Measurements from ENCODE around the gene GALNT10.

Gene GALNT10

DNA sequence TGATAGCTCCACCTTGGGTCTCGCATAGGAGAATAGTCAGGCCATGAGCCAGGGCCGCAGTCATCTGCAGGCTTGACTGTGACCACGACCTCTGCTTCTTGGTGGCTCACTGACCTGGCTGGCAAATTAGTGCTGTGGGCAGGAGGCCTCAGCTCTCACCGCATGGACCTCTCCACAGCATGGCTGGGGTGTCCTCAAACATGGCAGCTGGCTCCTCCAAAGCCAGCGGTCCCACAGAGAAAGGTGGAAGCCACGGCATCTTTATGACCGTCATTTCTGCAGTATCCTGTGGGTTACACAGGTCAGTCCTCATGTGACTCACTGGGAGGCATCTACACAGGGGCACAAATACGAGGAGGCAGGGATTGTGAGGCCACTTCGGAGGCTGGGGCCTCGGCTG, 212.1 kb downstream of the GALNT10 start:
- Histone ChIP-seq H3K4me3 (ENCODE audit: low read length) (no peak overlapping the region), H3K36me3 (ENCODE audit: control insufficient read depth, low read length) (no peaks in the 10 kb centered on the region), H3K9me3 (ENCODE audit: control insufficient read depth, insufficient read depth, low read length) (no peaks in the 10 kb centered on the region)

GRCh38 chr5:154403234-154403633, 212.7 kb downstream of the GALNT10 start:
- no peaks in the 10 kb centered on the region for H3K9me3 ChIP-seq (ENCODE audit: control insufficient read depth, insufficient read depth, low read length)
- H3K79me2 ChIP-seq (ENCODE audit: control insufficient read depth, low read length), result no peaks in the 10 kb centered on the region
- 0 out of 2 replicates have a peak, but pooled peaks cover 3% of the 10 kb centered on the region for H3K27me3 ChIP-seq (ENCODE audit: control insufficient read depth, low read length)
- TF ChIP-seq CTCF (IDR thresholded peaks at IDR 0.05; ENCODE audit: low read depth, low read length, poor library complexity, severe bottlenecking) (no peak), EZH2phosphoT487 (IDR thresholded peaks at IDR 0.05; ENCODE audit: borderline replicate concordance, low read length) (no peak)
- H3K4me2 ChIP-seq (ENCODE audit: low read length), result no peak overlapping the region
- no peak overlapping the region for H3K4me3 ChIP-seq (ENCODE audit: low read length)
- H3K27ac ChIP-seq (ENCODE audit: low read depth, low read length), result no peak overlapping the region
- H3K9me2 ChIP-seq (replicated peaks; ENCODE audit: control insufficient read depth, low read length), result no peaks in the 10 kb centered on the region
- peaks cover 6% of the 10 kb centered on the region for H3K4me1 ChIP-seq (ENCODE audit: control insufficient read depth, low read length)
- no peaks in the 10 kb centered on the region for H3F3A ChIP-seq (ENCODE audit: control insufficient read depth, insufficient read depth)
- no peaks in the 10 kb centered on the region for H4K20me1 ChIP-seq (ENCODE audit: control insufficient read depth, insufficient read depth, low read depth, low read length)
- H3K36me3 ChIP-seq (ENCODE audit: control insufficient read depth, low read length), result no peaks in the 10 kb centered on the region

More for the DNA sequence above, 212.1 kb downstream of the GALNT10 start:
- Histone ChIP-seq H3K4me1 (ENCODE audit: control insufficient read depth, low read length) (peaks cover 6% of the 10 kb centered on the region), H3F3A (ENCODE audit: control insufficient read depth, insufficient read depth) (no peaks in the 10 kb centered on the region), H3K27ac (ENCODE audit: low read depth, low read length) (no peak overlapping the region), H3K4me2 (ENCODE audit: low read length) (no peak overlapping the region), H3K27me3 (ENCODE audit: control insufficient read depth, low read length) (0 out of 2 replicates have a peak, but pooled peaks cover 3% of the 10 kb centered on the region), H4K20me1 (ENCODE audit: control insufficient read depth, insufficient read depth, low read depth, low read length) (no peaks in the 10 kb centered on the region), H3K79me2 (ENCODE audit: control insufficient read depth, low read length) (no peaks in the 10 kb centered on the region), H3K9me2 (replicated peaks; ENCODE audit: control insufficient read depth, low read length) (no peaks in the 10 kb centered on the region)
- TF ChIP-seq EZH2phosphoT487 (IDR thresholded peaks at IDR 0.05; ENCODE audit: borderline replicate concordance, low read length), result no peak
- no peak for TF ChIP-seq CTCF (IDR thresholded peaks at IDR 0.05; ENCODE audit: low read depth, low read length, poor library complexity, severe bottlenecking)

DNA sequence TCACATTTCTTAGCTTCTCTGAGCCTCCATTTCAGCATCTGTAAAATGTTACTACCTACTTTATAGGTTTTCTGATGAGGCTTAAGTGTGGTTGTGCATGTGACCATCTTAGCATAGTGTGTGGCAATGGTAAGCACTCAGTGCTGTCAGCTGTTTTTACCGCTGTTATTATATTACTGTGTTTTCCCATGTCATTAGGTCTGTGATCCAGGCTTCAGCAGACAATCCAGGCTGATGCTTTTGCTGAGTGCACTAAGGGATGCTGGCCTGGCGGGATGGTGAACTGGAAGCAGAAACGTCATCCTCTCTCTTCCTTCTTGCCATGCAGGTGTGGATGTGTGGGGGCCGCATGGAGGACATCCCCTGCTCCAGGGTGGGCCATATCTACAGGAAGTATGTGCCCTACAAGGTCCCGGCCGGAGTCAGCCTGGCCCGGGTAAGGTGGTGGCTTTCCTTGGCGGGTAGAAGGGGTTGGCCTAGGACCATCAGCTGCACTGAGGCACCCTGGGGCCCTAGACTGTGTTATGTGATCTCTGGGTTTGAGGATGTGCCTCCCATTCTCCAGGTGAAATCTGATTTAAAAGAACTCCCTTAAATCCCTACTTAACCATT, 213.3 kb downstream of the GALNT10 start:
- no peaks in the 10 kb centered on the region for H3F3A ChIP-seq (ENCODE audit: control insufficient read depth, insufficient read depth)
- 0 out of 2 replicates have a peak, but pooled peaks cover 3% of the 10 kb centered on the region for H3K27me3 ChIP-seq (ENCODE audit: control insufficient read depth, low read length)
- H3K36me3 ChIP-seq (ENCODE audit: control insufficient read depth, low read length), result no peaks in the 10 kb centered on the region
- H3K9me2 ChIP-seq (replicated peaks; ENCODE audit: control insufficient read depth, low read length), result no peaks in the 10 kb centered on the region
- H4K20me1 ChIP-seq (ENCODE audit: control insufficient read depth, insufficient read depth, low read depth, low read length), result no peaks in the 10 kb centered on the region
- H3K4me1 ChIP-seq (ENCODE audit: control insufficient read depth, low read length), result peaks cover 6% of the 10 kb centered on the region
- TF ChIP-seq EZH2phosphoT487 (IDR thresholded peaks at IDR 0.05; ENCODE audit: borderline replicate concordance, low read length), result no peak
- no peak for TF ChIP-seq CTCF (IDR thresholded peaks at IDR 0.05; ENCODE audit: low read depth, low read length, poor library complexity, severe bottlenecking)
- no peak overlapping the region for H3K4me3 ChIP-seq (ENCODE audit: low read length)
- no peaks in the 10 kb centered on the region for H3K79me2 ChIP-seq (ENCODE audit: control insufficient read depth, low read length)
- no peaks in the 10 kb centered on the region for H3K9me3 ChIP-seq (ENCODE audit: control insufficient read depth, insufficient read depth, low read length)
- H3K4me2 ChIP-seq (ENCODE audit: low read length), result no peak overlapping the region
- no peak overlapping the region for H3K27ac ChIP-seq (ENCODE audit: low read depth, low read length)
